ENCODE measurements around the gene SEL1L3.

GRCh38 chr4:25878676-25879075 lies 15.9 kb upstream of the SEL1L3 start:
- TF ChIP-seq POLR2A (IDR thresholded peaks at IDR 0.05) (no peak), CTCF (IDR thresholded peaks at IDR 0.05) (no peak), POLR2AphosphoS5 (IDR thresholded peaks at IDR 0.05) (no peak), EP300 (IDR thresholded peaks at IDR 0.05) (no peak)

Data from stomach (tissue), 4 donors.